GM12864 (cell line): ENCODE data around the gene MR1.

ENCODE experiments used
- DNase-seq: peaks from one replicate; pipeline ENCODE4 v3.0.0-alpha.2; 2011; ENCODE audit warnings: low read depth
- H3K4me3 ChIP-seq: 2 replicates; pipeline ENCODE4 v1.5.1; 2011; ENCODE audit warnings: mild to moderate bottlenecking, low read depth, low read length, control low read depth
- CTCF ChIP-seq: IDR thresholded peaks from 2 replicates; pipeline ENCODE4 v1.5.1; 2011; ENCODE audit warnings: low read depth, mild to moderate bottlenecking, moderate library complexity, low read length, control low read depth, inconsistent platforms; ENCODE audit errors: missing control alignments

The MR1 gene

DNA sequence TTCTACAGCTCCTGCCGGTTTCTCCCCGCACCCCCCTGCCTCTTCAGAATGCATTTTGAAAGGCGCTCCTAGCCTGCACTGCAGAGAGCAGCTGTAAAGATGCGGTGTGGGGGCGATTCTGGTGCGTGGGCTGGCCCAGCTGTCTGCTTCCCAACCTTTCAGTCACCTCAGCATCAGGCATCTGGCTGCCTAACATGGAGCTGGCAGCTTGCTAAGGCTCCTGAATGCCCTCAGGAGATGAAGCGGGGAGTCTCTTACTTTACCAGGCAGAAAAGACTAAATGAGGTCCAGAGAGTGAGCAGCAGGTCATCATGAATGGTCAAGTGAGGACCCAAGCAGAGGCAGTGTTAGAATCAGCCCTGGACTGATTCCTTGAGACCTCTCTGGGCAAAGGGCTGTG lies 63.5 kb downstream of the MR1 start:
- no peak for DNase-seq
- TF ChIP-seq CTCF = no peak

GRCh38 chr1:181099152-181100014 lies 65.6 kb downstream of the MR1 start:
- TF ChIP-seq CTCF = no peak
- no peak overlapping the region for H3K4me3 ChIP-seq
- DNase-seq = peak; percentile 78

More for the DNA sequence above, 63.5 kb downstream of the MR1 start:
- no peak overlapping the region for H3K4me3 ChIP-seq

DNA sequence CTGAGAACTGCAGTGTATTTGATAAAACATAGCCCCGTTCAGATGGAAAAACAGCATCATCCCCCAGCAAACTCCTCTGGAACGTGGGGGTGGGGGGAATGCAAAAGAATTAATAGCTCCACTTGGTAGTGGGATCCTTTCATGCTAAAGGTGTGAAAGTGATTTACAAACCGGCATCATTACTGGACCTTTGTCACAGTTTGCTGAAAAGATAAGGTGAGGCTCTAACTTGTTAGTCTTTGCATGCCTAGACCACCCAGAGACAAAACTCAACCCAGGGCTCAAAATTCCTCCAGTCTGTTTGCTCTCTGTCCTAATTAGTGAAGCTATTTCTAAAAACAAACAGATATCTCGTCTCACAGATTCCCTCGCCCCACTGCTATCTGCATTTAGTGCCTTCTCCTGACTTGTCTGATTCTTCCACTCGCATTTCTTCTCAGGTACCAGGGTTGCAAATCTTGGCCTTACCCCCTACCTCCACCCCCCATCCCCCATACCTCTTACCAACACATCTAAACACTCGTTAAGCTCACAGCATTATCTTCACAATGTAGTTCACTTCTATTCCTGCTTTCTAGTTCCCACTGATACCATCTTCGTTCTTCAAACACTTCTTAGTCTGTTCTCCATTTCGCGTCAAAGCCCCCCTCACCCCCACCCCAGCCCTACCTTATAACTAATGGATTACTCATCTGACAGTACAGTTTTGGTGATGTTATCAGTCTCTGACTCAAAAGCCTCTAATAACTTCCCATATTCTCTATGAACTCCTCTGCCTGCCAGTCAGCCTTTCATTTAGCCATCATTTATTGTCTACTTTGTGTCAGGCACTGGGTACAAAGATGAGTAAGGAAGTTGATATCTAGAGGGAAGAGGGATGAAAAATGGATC lies 66.5 kb downstream of the MR1 start:
- no peak overlapping the region; the same call in 1 of the 2 replicates for H3K4me3 ChIP-seq
- TF ChIP-seq CTCF = no peak
- DNase-seq = no peak

GRCh38 chr1:181100934-181101333 lies 67.2 kb downstream of the MR1 start:
- no peak for DNase-seq
- no peak for TF ChIP-seq CTCF
- no peak overlapping the region for H3K4me3 ChIP-seq

DNA sequence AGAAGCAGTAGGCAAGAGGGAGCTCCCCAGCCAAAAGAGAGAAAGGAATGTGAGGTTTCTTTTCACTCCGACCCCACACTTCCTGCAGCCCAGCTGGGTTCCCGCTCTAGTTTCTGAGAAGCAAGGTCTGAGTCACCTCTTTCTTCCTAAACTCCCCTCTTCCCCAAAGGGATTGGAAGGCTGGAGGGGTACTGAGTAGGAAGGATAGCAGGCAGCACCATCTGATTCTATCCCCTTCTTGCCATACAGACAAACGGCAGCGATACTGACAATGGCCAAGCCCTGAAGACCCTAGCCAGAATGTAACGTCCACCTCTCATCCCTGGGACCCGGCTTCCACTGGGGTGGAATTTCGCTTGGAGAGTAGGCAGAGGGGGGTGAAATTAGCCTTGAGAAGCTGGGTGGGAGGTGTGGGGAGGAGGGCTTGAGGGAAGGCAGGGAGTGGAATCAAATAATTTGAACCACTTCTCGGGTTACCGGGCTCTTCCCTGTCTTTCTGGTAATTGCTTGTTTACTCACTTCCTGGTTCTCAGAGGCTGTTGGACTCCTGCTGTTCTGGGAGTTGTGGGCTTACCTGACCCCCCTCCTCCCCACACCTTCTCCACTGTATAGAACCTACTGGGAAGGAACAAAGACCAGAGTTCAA lies 67.9 kb downstream of the MR1 start:
- TF ChIP-seq CTCF = no peak
- no peak for DNase-seq
- no peak overlapping the region for H3K4me3 ChIP-seq

DNA sequence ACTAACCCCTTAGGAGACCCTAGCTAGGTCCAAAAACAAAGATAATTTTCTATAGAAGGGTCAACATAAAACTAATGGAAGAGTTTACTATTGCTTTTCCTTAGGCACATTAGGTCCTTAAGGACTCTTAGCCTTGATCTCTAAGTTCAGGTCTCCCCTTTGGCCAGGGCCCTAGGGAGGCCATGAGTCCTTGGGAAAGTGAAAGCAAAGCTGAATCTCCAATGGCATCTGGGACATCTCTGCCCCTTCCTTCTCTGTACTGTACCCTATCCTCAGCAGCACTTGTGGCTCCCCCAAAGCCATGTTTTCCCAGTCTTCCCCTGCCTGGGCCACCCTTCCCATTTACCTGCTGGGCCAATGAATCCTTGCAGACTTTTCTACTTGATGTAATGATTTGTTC lies 69.1 kb downstream of the MR1 start:
- TF ChIP-seq CTCF = no peak
- DNase-seq = no peak
- H3K4me3 ChIP-seq = no peak overlapping the region
